ENCODE results near the gene MGMT. TPM values are rescaled to one million over a fixed set of nuclear protein-coding genes. Genes with fewer than 3 reads are reported as not detected.

MGMT gene
- total and polyA plus RNA-seq, 2 donors (not counting 3 experiments of a cell fraction or from before 2014, with no cell fraction given), result 15.0 to 15.2 TPM

GRCh38 chr10:129521161-129522025 lies 54.4 kb downstream of the MGMT start:
- Histone ChIP-seq H2AFZ (ENCODE audit: low read depth, low read length) (no peak overlapping the region), H3K79me2 (ENCODE audit: control insufficient read depth, insufficient read depth, low read length) (no peaks in the 10 kb centered on the region), H3K27me3 (ENCODE audit: control insufficient read depth in 2 of 2, insufficient read depth in 2 of 2, low read length in 2 of 2) (no peaks in the 10 kb centered on the region), H3K9me1 (replicated peaks; ENCODE audit: control insufficient read depth, extremely low read depth, insufficient read depth, low read length) (no peaks in the 10 kb centered on the region), H3K9me3 (replicated peaks; ENCODE audit: control insufficient read depth, insufficient read depth, low read length) (no peaks in the 10 kb centered on the region), H3K4me2 (ENCODE audit: insufficient read depth, low read length) (no peak overlapping the region), H3K9ac (replicated peaks; ENCODE audit: extremely low read depth, insufficient read depth, low read length) (no peak overlapping the region), H4K20me1 (replicated peaks; ENCODE audit: control insufficient read depth, extremely low read depth, insufficient read depth, low read length) (no peaks in the 10 kb centered on the region), H3K36me3 (ENCODE audit: control insufficient read depth in 2 of 2, extremely low read depth in 1 of 2, insufficient read depth in 2 of 2, low read length in 2 of 2) (no peaks in the 10 kb centered on the region), H3K4me1 (ENCODE audit: control insufficient read depth, extremely low read depth, insufficient read depth, low read length) (no peaks in the 10 kb centered on the region), H3K4me3 (replicated peaks in 1 of 3; ENCODE audit: insufficient read depth in 1 of 3, low read depth in 1 of 3, low read length in 3 of 3) (no peak overlapping the region), H3K27ac (ENCODE audit: insufficient read depth, low read depth, low read length) (no peak overlapping the region)
- DNase-seq (ENCODE audit: low read depth, low spot score) (no peak), FAIRE-seq (no peak)
- TF ChIP-seq FOS (IDR thresholded peaks at IDR 0.05; ENCODE audit: borderline replicate concordance, insufficient read depth, low read length), result no peak
- intact Hi-C loops (cut with micrococcal nuclease), result no loop called here
- dilution Hi-C loops (cut with MboI; ENCODE audit: extremely low pct_ligation_motif_present, low sequenced_read_pairs), result no loop called here
- BruUV-seq (replicated peaks), result no TSS peak
- ChIA-PET POLR2A (no interaction called here), CTCF (no interaction called here)

DNA sequence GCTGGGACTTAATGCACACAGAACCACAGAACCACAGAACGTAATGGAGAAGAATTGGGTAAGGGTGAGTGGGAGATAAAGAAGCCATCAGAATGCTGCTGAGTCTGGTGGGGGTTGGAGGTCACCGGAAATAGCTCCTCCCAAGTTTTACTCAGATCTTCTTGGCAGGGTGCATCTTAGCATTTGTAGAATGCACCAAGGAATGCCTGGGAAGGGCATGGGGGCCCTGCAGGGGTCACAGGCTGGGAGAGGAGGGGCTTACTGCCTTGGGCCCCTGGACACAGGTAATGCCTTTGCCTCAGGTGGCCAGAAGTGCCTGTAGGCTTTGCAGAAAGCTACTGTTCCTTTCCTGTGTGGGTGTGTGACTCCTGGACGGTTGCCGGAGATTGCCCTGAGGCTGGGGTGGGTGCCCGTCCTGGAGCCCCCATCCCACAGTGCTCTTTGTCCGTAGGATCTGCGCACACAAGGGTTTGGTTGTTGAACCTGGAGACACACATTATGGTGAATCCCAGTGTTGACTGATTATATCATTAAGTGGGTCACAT lies 55.1 kb downstream of the MGMT start:
- FAIRE-seq (no peak), DNase-seq (ENCODE audit: low read depth, low spot score) (no peak)
- intact Hi-C loops (cut with micrococcal nuclease) (no loop called here), dilution Hi-C loops (cut with MboI; ENCODE audit: extremely low pct_ligation_motif_present, low sequenced_read_pairs) (no loop called here)
- Histone ChIP-seq H3K27ac (ENCODE audit: insufficient read depth, low read depth, low read length) (no peak overlapping the region), H2AFZ (ENCODE audit: low read depth, low read length) (no peak overlapping the region), H3K9me3 (replicated peaks; ENCODE audit: control insufficient read depth, insufficient read depth, low read length) (no peaks in the 10 kb centered on the region), H3K79me2 (ENCODE audit: control insufficient read depth, insufficient read depth, low read length) (no peaks in the 10 kb centered on the region), H4K20me1 (replicated peaks; ENCODE audit: control insufficient read depth, extremely low read depth, insufficient read depth, low read length) (no peaks in the 10 kb centered on the region), H3K36me3 (ENCODE audit: control insufficient read depth in 2 of 2, extremely low read depth in 1 of 2, insufficient read depth in 2 of 2, low read length in 2 of 2) (no peaks in the 10 kb centered on the region), H3K4me1 (ENCODE audit: control insufficient read depth, extremely low read depth, insufficient read depth, low read length) (no peaks in the 10 kb centered on the region), H3K9ac (replicated peaks; ENCODE audit: extremely low read depth, insufficient read depth, low read length) (no peak overlapping the region), H3K27me3 (ENCODE audit: control insufficient read depth in 2 of 2, insufficient read depth in 2 of 2, low read length in 2 of 2) (no peaks in the 10 kb centered on the region), H3K9me1 (replicated peaks; ENCODE audit: control insufficient read depth, extremely low read depth, insufficient read depth, low read length) (no peaks in the 10 kb centered on the region), H3K4me3 (replicated peaks in 1 of 3; ENCODE audit: insufficient read depth in 1 of 3, low read depth in 1 of 3, low read length in 3 of 3) (no peak overlapping the region), H3K4me2 (ENCODE audit: insufficient read depth, low read length) (no peak overlapping the region)
- BruUV-seq (replicated peaks), result no TSS peak
- ChIA-PET POLR2A (no interaction called here), CTCF (no interaction called here)
- TF ChIP-seq JUN (IDR thresholded peaks at IDR 0.05; ENCODE audit: borderline replicate concordance, insufficient read depth, insufficient read length, low read depth) (no peak), GATA2 (IDR thresholded peaks at IDR 0.05; ENCODE audit: insufficient read depth, insufficient read length, low read depth, low read length) (no peak), CTCF (IDR thresholded peaks at IDR 0.05; ENCODE audit: extremely low read depth in 1 of 2, insufficient read depth in 1 of 2, low read depth in 1 of 2, low read length in 2 of 2) (no peak), MYC (IDR thresholded peaks at IDR 0.05; ENCODE audit: low read depth, low read length) (no peak), POLR2A (IDR thresholded peaks at IDR 0.05; ENCODE audit: low read depth, low read length) (no peak), POLR2AphosphoS5 (IDR thresholded peaks at IDR 0.05; ENCODE audit: insufficient read depth, low read depth, low read length) (no peak), EZH2 (IDR thresholded peaks at IDR 0.05; ENCODE audit: borderline replicate concordance, low read depth, low read length, severe bottlenecking) (no peak), FOS (IDR thresholded peaks at IDR 0.05; ENCODE audit: borderline replicate concordance, insufficient read depth, low read length) (no peak)
- TF ChIP-seq, protein P1, sequence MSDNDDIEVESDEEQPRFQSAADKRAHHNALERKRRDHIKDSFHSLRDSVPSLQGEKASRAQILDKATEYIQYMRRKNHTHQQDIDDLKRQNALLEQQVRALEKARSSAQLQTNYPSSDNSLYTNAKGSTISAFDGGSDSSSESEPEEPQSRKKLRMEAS (IDR thresholded peaks at IDR 0.05; ENCODE audit: insufficient read depth, insufficient read length), result no peak
